ENCODE measurements around the gene CDK11B. TPM values are rescaled to one million over a fixed set of nuclear protein-coding genes. Genes with fewer than 3 reads are reported as not detected.
A peak's percentile ranks its signal among the peaks of the same experiment; 100 is the strongest.
"Not testable (repeated sequence)": the region's sequence is repeated elsewhere in the genome, so short reads cannot be mapped to it uniquely, and the experiment has no call there.

Gene CDK11B
- total RNA-seq, 1 donor from 2014 or later: 29.7 TPM

DNA sequence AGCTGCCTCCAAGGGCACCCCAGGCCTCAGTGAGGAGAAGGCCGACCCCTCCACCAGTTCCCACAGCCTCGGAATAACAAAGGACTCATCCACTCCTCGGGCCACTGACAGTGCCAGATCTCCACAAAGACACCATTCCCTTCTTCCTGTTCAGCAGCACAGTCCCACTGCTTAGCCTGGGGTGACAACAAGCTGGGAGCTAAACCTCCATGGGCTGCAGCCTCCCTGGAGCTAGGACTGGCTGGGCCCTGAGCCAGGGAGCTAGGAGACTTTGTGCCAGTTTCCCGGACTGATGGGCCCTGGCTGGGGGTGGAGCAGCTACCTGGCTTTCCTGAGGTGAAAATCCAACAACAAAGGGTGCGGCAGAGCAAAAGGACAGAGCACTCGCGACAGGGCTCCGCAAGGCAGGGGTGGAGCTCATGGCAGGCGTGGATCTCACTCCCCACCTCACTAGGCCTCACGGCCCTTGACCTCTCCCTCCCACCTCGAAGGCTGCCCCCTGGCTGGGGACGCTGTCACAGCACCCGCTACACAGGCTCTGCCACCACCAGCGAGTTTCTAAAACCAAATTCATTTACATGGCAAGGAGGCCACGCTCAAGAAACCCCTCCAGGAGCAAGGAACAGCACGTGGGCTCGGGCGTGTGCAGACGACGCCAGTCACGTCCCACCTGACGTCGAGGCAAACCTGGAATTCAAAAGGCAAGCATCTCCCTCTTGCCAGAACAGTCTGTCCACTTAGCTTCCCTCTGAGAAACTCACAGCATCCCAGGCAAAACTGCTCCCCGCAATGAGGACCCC lies 20.0 kb upstream of the CDK11B start:
- H3K27me3 Mint-ChIP-seq (ENCODE audit: unreplicated experiment): no peaks in the 10 kb centered on the region
- no peak for DNase-seq (ENCODE audit: extremely low spot score, unreplicated experiment)
- peaks cover 13% of the 10 kb centered on the region for H3K4me1 Mint-ChIP-seq (ENCODE audit: unreplicated experiment)
- no peaks in the 10 kb centered on the region for H3K9me3 Mint-ChIP-seq (ENCODE audit: unreplicated experiment)
- no peak overlapping the region for H3K4me3 Mint-ChIP-seq (ENCODE audit: unreplicated experiment)
- peak overlapping the region; percentile 50 for H3K27ac Mint-ChIP-seq (ENCODE audit: unreplicated experiment)
- peaks cover 6% of the 10 kb centered on the region for H3K36me3 Mint-ChIP-seq (ENCODE audit: unreplicated experiment)
- TF ChIP-seq, protein P1, sequence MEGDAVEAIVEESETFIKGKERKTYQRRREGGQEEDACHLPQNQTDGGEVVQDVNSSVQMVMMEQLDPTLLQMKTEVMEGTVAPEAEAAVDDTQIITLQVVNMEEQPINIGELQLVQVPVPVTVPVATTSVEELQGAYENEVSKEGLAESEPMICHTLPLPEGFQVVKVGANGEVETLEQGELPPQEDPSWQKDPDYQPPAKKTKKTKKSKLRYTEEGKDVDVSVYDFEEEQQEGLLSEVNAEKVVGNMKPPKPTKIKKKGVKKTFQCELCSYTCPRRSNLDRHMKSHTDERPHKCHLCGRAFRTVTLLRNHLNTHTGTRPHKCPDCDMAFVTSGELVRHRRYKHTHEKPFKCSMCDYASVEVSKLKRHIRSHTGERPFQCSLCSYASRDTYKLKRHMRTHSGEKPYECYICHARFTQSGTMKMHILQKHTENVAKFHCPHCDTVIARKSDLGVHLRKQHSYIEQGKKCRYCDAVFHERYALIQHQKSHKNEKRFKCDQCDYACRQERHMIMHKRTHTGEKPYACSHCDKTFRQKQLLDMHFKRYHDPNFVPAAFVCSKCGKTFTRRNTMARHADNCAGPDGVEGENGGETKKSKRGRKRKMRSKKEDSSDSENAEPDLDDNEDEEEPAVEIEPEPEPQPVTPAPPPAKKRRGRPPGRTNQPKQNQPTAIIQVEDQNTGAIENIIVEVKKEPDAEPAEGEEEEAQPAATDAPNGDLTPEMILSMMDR (IDR thresholded peaks at IDR 0.05): no peak

DNA sequence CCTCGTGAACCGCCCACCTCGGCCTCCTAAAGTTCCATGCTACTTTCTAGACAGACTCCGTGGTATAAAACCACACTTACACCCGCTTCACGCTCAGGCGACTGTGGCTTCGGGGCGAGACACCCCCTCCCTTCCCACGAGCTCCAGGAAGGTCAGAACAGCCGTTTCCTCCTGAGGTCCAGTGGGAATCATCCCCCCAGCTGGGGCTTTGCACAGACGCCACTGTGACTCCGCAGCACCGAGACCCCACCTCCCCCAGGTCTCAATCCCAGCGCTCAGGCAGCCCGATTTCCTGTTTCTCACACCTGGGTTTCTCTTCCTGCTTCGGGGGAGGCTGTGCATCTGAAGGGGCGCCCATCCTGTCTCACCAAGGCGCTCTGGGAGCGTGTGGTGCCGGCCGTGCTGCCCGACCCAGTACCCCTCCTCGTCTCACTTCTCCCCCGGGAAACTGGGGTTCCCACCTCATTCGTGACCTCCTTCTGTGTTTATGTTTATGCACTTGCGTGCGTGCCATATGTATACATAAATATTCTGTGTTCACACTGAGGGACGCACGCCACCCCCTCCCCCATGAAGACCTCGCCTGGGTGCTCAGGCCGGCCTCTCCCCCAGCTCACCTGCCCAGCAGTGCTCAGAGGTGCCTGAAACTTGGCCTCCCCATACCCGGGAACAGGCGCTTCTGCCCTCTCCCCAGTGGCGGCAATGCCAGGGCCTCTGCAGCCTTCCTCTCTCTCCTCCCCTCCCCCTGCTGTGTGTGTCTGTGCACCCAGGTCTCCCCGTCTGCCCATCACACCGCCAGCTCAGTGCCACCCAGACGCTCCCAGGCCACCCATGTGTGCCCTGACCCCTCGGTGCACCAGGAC lies 19.1 kb upstream of the CDK11B start:
- TF ChIP-seq, protein P1 (IDR thresholded peaks at IDR 0.05): no peak
- H3K4me1 Mint-ChIP-seq (ENCODE audit: unreplicated experiment): peaks cover 10% of the 10 kb centered on the region
- no peak overlapping the region for H3K4me3 Mint-ChIP-seq (ENCODE audit: unreplicated experiment)
- H3K27me3 Mint-ChIP-seq (ENCODE audit: unreplicated experiment): no peaks in the 10 kb centered on the region
- peaks cover 7% of the 10 kb centered on the region for H3K36me3 Mint-ChIP-seq (ENCODE audit: unreplicated experiment)
- H3K9me3 Mint-ChIP-seq (ENCODE audit: unreplicated experiment): no peaks in the 10 kb centered on the region
- no peak for DNase-seq (ENCODE audit: extremely low spot score, unreplicated experiment)
- H3K27ac Mint-ChIP-seq (ENCODE audit: unreplicated experiment): peak overlapping the region; percentile 50

DNA sequence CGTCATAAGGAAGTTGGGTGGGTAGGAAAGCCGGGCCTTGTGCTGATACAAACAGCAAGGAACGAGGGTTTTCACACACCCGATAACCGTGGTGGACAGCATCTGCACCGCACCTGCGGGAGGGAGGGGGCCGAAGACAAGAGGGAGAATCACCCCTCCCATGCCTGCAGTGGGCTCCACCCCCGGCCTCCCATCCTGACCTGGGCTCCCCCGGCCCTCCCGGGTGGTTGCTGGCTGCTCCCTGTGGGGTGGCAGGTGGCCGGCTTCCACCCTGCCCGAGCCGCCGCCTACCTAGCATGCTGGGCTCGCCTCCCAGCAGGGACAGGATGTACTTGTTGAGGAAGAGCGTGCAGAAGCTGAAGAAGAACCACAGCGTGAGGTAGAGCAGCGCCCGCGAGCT lies 17.3 kb upstream of the CDK11B start:
- H3K27me3 Mint-ChIP-seq (ENCODE audit: unreplicated experiment); H3K9me3 Mint-ChIP-seq (ENCODE audit: unreplicated experiment); DNase-seq (ENCODE audit: extremely low spot score, unreplicated experiment); H3K4me1 Mint-ChIP-seq (ENCODE audit: unreplicated experiment); H3K27ac Mint-ChIP-seq (ENCODE audit: unreplicated experiment); H3K4me3 Mint-ChIP-seq (ENCODE audit: unreplicated experiment): not testable (repeated sequence)
- peaks cover 14% of the 10 kb centered on the region for H3K36me3 Mint-ChIP-seq (ENCODE audit: unreplicated experiment)

DNA sequence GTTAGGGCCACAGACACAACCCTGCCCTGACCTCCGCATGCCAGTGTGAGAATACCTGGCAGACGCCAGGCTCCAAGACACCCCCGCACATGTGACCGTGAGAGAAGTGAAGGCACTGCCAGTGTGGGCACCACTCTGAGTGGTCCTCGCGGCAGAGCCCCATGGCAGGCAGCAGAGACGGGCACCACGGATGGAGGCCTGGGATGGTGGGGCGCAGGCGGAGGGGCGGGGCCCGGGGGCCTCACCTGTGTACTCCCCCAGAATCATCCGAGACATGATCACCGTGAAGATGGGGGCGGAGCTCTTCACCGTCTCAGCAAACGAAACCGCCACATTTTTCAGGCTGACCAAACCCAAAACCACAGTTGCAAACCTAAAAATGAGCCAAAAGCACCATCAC lies 16.4 kb upstream of the CDK11B start:
- not testable (repeated sequence) for H3K9me3 Mint-ChIP-seq (ENCODE audit: unreplicated experiment); H3K4me3 Mint-ChIP-seq (ENCODE audit: unreplicated experiment); H3K4me1 Mint-ChIP-seq (ENCODE audit: unreplicated experiment); H3K27ac Mint-ChIP-seq (ENCODE audit: unreplicated experiment); H3K27me3 Mint-ChIP-seq (ENCODE audit: unreplicated experiment); DNase-seq (ENCODE audit: extremely low spot score, unreplicated experiment)
- H3K36me3 Mint-ChIP-seq (ENCODE audit: unreplicated experiment): peaks cover 20% of the 10 kb centered on the region

DNA sequence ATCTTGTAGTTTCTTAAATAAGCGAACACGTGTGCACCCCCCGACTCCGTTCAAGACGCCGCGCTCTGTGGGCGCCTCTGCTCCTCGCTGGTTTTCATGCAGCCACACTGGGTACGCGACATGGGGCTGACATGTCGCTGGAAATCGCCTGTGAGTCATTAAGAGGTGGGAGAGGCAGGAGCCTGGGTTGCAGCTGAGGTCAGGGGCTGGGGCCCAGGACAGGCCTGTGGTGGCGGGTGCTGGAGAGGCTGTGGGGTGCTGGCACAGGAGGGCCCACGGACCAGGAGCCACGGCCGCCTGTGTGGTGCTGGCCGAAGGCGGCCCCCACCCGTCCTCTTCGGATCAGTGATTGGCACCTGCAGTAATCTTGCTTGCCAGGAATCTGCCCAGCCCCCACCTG lies 16.0 kb upstream of the CDK11B start:
- not testable (repeated sequence) for DNase-seq (ENCODE audit: extremely low spot score, unreplicated experiment); H3K4me1 Mint-ChIP-seq (ENCODE audit: unreplicated experiment); H3K4me3 Mint-ChIP-seq (ENCODE audit: unreplicated experiment); H3K9me3 Mint-ChIP-seq (ENCODE audit: unreplicated experiment); H3K27me3 Mint-ChIP-seq (ENCODE audit: unreplicated experiment); H3K27ac Mint-ChIP-seq (ENCODE audit: unreplicated experiment)
- H3K36me3 Mint-ChIP-seq (ENCODE audit: unreplicated experiment): peaks cover 22% of the 10 kb centered on the region

DNA sequence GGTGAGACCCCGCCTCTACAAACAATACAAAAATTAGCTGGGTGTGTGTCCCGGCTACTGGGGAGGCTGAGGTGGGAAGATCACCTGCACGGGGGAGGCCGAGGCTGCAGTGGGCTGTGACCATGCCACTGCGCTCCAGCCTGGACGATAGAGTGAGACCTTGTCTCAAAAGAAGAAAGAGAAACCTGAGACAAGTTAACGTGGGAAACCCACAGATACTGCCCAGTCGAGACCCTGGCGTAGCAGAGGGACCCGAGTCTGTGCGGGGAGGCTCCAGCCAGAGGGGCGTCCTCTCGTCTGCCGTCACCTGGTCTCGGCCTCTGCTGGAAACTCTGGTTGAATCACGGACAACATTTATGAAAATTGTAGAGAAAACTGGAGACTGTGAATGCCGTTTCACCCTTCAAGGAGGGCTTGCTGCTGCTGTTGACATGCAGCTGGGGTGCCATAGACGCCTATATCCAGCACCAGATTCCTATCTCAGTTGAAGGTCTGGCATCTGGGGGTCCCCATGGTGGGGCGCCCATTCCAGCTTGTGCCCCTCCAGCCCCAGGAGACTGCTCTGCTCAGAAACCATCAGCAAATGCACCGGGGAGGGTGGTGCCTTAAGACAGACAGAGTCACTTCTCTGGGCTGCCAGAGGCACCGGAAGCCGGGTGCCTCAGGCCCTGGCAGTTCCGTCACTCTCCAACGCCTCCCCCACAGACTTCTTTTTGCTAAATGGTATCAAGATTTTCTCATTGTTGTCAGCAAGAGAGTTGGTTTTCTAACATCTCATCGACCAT lies 13.6 kb upstream of the CDK11B start:
- Mint-ChIP-seq H3K27ac (ENCODE audit: unreplicated experiment) (no peak overlapping the region), H3K4me3 (ENCODE audit: unreplicated experiment) (no peak overlapping the region), H3K9me3 (ENCODE audit: unreplicated experiment) (no peaks in the 10 kb centered on the region), H3K4me1 (ENCODE audit: unreplicated experiment) (no peaks in the 10 kb centered on the region), H3K27me3 (ENCODE audit: unreplicated experiment) (no peaks in the 10 kb centered on the region), H3K36me3 (ENCODE audit: unreplicated experiment) (peaks cover 33% of the 10 kb centered on the region)
- TF ChIP-seq, protein P1 (IDR thresholded peaks at IDR 0.05): no peak
- no peak for DNase-seq (ENCODE audit: extremely low spot score, unreplicated experiment)

All from osteocyte (in vitro differentiated cells).